Astrocyte (in vitro differentiated cells and primary cell): ENCODE results near the gene SLC12A8. TPM values are rescaled to one million over a fixed set of nuclear protein-coding genes. Genes with fewer than 3 reads are reported as not detected.

Source experiments
- DNase-seq: peaks from one replicate; pipeline ENCODE4 v3.0.0-alpha.2; 2010; ENCODE audit warnings: low read depth
- FAIRE-seq: peaks from 2 replicates; lab custom pipeline; 2011; peaks lifted over from hg19 to GRCh38; lab: Jason Lieb, UNC
- H2AFZ ChIP-seq: 2 replicates; pipeline ENCODE4 v1.6.0; 2012; ENCODE audit warnings: low read depth, low read length, inconsistent platforms
- H3K27ac ChIP-seq: 2 replicates; pipeline ENCODE4 v1.5.1; 2011; ENCODE audit warnings: low read depth, low read length, inconsistent platforms
- H3K27me3 ChIP-seq: 2 replicates; pipeline ENCODE4 v1.6.0; 2011; ENCODE audit warnings: low read length, inconsistent platforms; ENCODE audit not compliant: insufficient read depth
- H3K36me3 ChIP-seq: 2 replicates; pipeline ENCODE4 v1.5.1; 2011; ENCODE audit warnings: low read length, inconsistent platforms; ENCODE audit not compliant: insufficient read depth
- H3K4me1 ChIP-seq: 2 replicates; pipeline ENCODE4 v1.5.1; 2011; ENCODE audit warnings: low read length, inconsistent platforms; ENCODE audit not compliant: insufficient read depth
- H3K4me2 ChIP-seq: 2 replicates; pipeline ENCODE4 v1.6.0; 2012; ENCODE audit warnings: low read length, inconsistent platforms
- H3K4me3 ChIP-seq: 2 replicates; pipeline ENCODE4 v1.5.1; 2011; ENCODE audit warnings: low read depth, mild to moderate bottlenecking, low read length, inconsistent platforms; ENCODE audit not compliant: insufficient read depth
- H3K79me2 ChIP-seq: 2 replicates; pipeline ENCODE4 v1.6.0; 2012; ENCODE audit warnings: mild to moderate bottlenecking, low read length, inconsistent platforms; ENCODE audit not compliant: insufficient read depth
- H3K9ac ChIP-seq: 2 replicates; pipeline ENCODE4 v1.6.0; 2012; ENCODE audit warnings: mild to moderate bottlenecking, low read length, inconsistent platforms
- H3K9me3 ChIP-seq: 2 replicates; pipeline ENCODE4 v1.5.1; 2012; ENCODE audit warnings: low read depth, mild to moderate bottlenecking, low read length, inconsistent platforms; ENCODE audit not compliant: insufficient read depth
- H4K20me1 ChIP-seq: 2 replicates; pipeline ENCODE4 v1.6.0; 2012; ENCODE audit warnings: low read length, inconsistent platforms; ENCODE audit not compliant: insufficient read depth
- H3K27ac Mint-ChIP-seq: one replicate; pipeline ENCODE4 v1.8.0; 2021; ENCODE audit warnings: mild to moderate bottlenecking, mixed read lengths; ENCODE audit not compliant: unreplicated experiment
- H3K27me3 Mint-ChIP-seq: one replicate; pipeline ENCODE4 v1.8.0; 2021; ENCODE audit warnings: low read depth, mixed read lengths; ENCODE audit not compliant: unreplicated experiment
- H3K36me3 Mint-ChIP-seq: one replicate; pipeline ENCODE4 v1.8.0; 2021; ENCODE audit warnings: low read depth, mixed read lengths; ENCODE audit not compliant: unreplicated experiment
- H3K4me1 Mint-ChIP-seq: one replicate; pipeline ENCODE4 v1.8.0; 2021; ENCODE audit warnings: low read depth, mixed read lengths; ENCODE audit not compliant: unreplicated experiment
- H3K4me3 Mint-ChIP-seq: one replicate; pipeline ENCODE4 v1.8.0; 2021; ENCODE audit warnings: mild to moderate bottlenecking, moderate library complexity, mixed read lengths; ENCODE audit not compliant: unreplicated experiment
- H3K9me3 Mint-ChIP-seq: one replicate; pipeline ENCODE4 v1.8.0; 2021; ENCODE audit warnings: mild to moderate bottlenecking, mixed read lengths; ENCODE audit not compliant: unreplicated experiment
- CTCF ChIP-seq: IDR thresholded peaks from 2 replicates; pipeline ENCODE4 v1.5.1; 2011; ENCODE audit warnings: low read depth, mild to moderate bottlenecking, inconsistent platforms, low read length, moderate library complexity; ENCODE audit not compliant: insufficient read depth
- EZH2 ChIP-seq: IDR thresholded peaks from 2 replicates; pipeline ENCODE4 v1.6.1; 2012; ENCODE audit warnings: mild to moderate bottlenecking, low read length, inconsistent platforms; ENCODE audit not compliant: insufficient read depth
- total RNA-seq: library from RNA; stranded (reverse); gene quantifications from 2 replicates; pipeline ENCODE4 v1.2.1, GENCODE V29; 2021

SLC12A8 gene
- total RNA-seq, 1 donor from 2014 or later, result 4.2 TPM

- no peak for TF ChIP-seq CTCF
- no peak for TF ChIP-seq EZH2
- no peak overlapping the region for H3K4me3 Mint-ChIP-seq
- peaks cover 15% of the 10 kb centered on the region for H3K36me3 Mint-ChIP-seq
- no peaks in the 10 kb centered on the region for H3K4me1 Mint-ChIP-seq
- H3K36me3 ChIP-seq, result no peaks in the 10 kb centered on the region
- H3K4me1 ChIP-seq, result no peaks in the 10 kb centered on the region
- H3K9ac ChIP-seq, result no peak overlapping the region
- no peak overlapping the region for H3K4me2 ChIP-seq
- no peaks in the 10 kb centered on the region for H3K9me3 ChIP-seq
- H3K27me3 Mint-ChIP-seq, result no peaks in the 10 kb centered on the region
- peaks cover 10% of the 10 kb centered on the region for H3K9me3 Mint-ChIP-seq
- H3K4me3 ChIP-seq, result no peak overlapping the region
- H3K79me2 ChIP-seq, result peaks cover 6% of the 10 kb centered on the region
- DNase-seq, result no peak
- no peak overlapping the region for H2AFZ ChIP-seq
- H3K27ac Mint-ChIP-seq, result no peak overlapping the region
- no peak for FAIRE-seq
- no peak overlapping the region for H3K27ac ChIP-seq
- peaks cover 3% of the 10 kb centered on the region for H4K20me1 ChIP-seq
- H3K27me3 ChIP-seq, result no peaks in the 10 kb centered on the region
Measured at GRCh38 chr3:125257536-125257935, 45.0 kb upstream of the SLC12A8 start.

GRCh38 chr3:125256675-125257074 is 44.1 kb upstream of the SLC12A8 start:
- Histone ChIP-seq H3K79me2 (peaks cover 6% of the 10 kb centered on the region), H3K9ac (no peak overlapping the region), H3K4me2 (no peak overlapping the region), H3K27me3 (no peaks in the 10 kb centered on the region), H3K4me3 (no peak overlapping the region), H3K36me3 (no peaks in the 10 kb centered on the region), H3K9me3 (no peaks in the 10 kb centered on the region), H3K27ac (no peak overlapping the region), H4K20me1 (peaks cover 3% of the 10 kb centered on the region), H2AFZ (no peak overlapping the region), H3K4me1 (no peaks in the 10 kb centered on the region)
- Mint-ChIP-seq H3K36me3 (peaks cover 15% of the 10 kb centered on the region), H3K27ac (no peak overlapping the region), H3K27me3 (no peaks in the 10 kb centered on the region), H3K4me3 (no peak overlapping the region), H3K9me3 (peaks cover 10% of the 10 kb centered on the region), H3K4me1 (no peaks in the 10 kb centered on the region)
- no peak for DNase-seq
- TF ChIP-seq EZH2 (no peak), CTCF (no peak)
- FAIRE-seq, result no peak

- Mint-ChIP-seq H3K9me3 (no peaks in the 10 kb centered on the region), H3K4me3 (no peak overlapping the region), H3K36me3 (peaks cover 4% of the 10 kb centered on the region), H3K27me3 (no peaks in the 10 kb centered on the region), H3K27ac (no peak overlapping the region), H3K4me1 (no peaks in the 10 kb centered on the region)
- H2AFZ ChIP-seq, result no peak overlapping the region
- FAIRE-seq (no peak), DNase-seq (no peak)
- no peak overlapping the region for H3K4me3 ChIP-seq
- no peaks in the 10 kb centered on the region for H3K27me3 ChIP-seq
- H3K27ac ChIP-seq, result no peak overlapping the region
- H3K79me2 ChIP-seq, result no peaks in the 10 kb centered on the region
- no peaks in the 10 kb centered on the region for H3K4me1 ChIP-seq
- H3K36me3 ChIP-seq, result no peaks in the 10 kb centered on the region
- no peak overlapping the region for H3K4me2 ChIP-seq
- H4K20me1 ChIP-seq, result peaks cover 4% of the 10 kb centered on the region
- no peak overlapping the region for H3K9ac ChIP-seq
- no peaks in the 10 kb centered on the region for H3K9me3 ChIP-seq
- no peak for TF ChIP-seq CTCF
- TF ChIP-seq EZH2, result no peak
Measured at GRCh38 chr3:125250973-125251372, 38.4 kb upstream of the SLC12A8 start.
